Stimulated activated CD8-positive, alpha-beta memory T cell treated with anti-CD3 and anti-CD28 coated beads, Interleukin-2, amount 100 ng/mL, for 48 hours (primary cell): ENCODE results near the gene PRKCE.
"Not testable (repeated sequence)": the region's sequence is repeated elsewhere in the genome, so short reads cannot be mapped to it uniquely, and the experiment has no call there.

Experiments used
- DNase-seq, 2 donors: peaks; one replicate each; pipeline ENCODE4 v3.0.0-alpha.2; 2020; ENCODE audit warnings: low read depth in 2 of 2

Gene PRKCE

GRCh38 chr2:46188041-46188716 is 536.7 kb downstream of the PRKCE start:
- DNase-seq = no peak

DNA sequence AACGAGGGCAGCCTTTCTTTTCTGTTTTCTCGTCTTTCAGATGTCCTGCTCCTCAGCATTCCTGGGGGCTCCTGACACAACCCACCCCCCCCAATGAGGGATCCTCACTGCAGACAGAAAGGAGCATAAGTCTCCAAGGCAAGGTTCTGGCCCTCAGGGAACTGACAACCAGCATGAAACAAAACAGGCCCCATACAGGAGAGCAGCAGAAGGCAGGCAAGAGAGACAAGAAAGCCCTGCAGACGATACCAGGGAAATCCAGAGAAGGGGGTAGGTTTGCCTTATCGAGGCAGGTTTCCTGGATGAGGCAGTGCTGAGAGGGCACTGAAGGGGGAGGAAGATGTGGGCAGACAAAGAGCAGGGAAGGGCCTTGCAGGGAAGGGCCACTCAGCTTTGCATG is 541.9 kb downstream of the PRKCE start:
- no peak for DNase-seq

GRCh38 chr2:46193855-46194254 is 542.4 kb downstream of the PRKCE start:
- no peak for DNase-seq

- DNase-seq = no peak
Measured at GRCh38 chr2:46194856-46195255, 543.4 kb downstream of the PRKCE start.

GRCh38 chr2:46195819-46196218 is 544.3 kb downstream of the PRKCE start:
- no peak for DNase-seq

- no peak for DNase-seq
Measured at GRCh38 chr2:46196871-46197462, 545.5 kb downstream of the PRKCE start.

- DNase-seq = no peak
Measured at GRCh38 chr2:46197672-46198071, 546.2 kb downstream of the PRKCE start.

DNA sequence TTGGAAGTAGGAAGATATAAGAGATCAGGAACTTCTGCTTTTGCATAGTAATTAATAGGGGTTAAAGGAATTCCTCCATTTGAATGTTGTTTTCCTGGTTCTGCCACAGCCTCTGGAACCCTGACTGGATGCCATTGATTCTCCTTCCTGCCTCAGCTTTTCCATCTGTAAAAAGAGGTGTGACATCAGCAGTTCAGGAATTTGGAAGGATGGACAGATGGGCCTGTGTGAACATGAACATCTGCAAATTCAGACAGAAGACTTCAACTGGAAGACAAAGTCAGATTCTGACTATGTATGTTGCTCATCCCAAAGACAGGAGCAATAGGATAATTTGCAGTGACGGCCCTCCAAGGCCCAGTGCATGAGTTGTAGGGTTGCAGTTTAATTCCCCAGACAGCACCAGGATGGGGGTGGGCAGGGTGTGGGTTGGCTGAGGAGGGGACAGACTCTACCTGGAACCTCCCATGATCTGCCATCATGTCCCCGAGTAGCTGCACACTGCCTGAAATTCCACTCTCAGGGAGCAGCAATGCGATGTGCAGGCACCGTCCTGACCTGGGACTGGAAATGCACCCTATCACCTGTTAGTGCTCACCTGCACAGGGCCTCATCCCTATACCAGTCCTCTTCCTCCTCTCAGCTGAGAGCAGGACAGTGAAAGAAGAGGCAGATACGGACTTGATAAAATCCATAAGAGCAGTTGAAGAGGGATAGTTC is 546.8 kb downstream of the PRKCE start:
- no peak for DNase-seq

DNA sequence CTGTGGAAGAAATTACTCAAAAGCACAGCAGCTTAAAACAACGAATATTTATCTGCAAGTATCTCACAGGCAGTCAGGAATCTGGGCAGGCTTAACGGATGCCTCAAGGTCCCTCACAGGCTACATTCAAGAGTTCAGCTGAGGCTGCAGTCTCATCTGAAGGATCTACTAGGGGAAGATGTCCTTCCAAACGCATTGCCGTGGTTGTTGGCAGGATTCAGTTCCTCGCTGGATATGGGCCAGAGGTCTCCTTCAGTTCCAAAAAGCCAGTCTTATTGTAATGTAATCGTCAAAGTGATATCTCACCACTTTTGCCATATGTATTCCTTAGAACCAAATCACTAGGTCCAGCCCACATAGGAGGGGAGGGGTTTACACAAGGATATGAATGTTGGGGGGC is 547.5 kb downstream of the PRKCE start:
- DNase-seq = no peak

- no peak for DNase-seq
Measured at GRCh38 chr2:46200100-46200690, 548.7 kb downstream of the PRKCE start.

GRCh38 chr2:46200861-46201605 is 549.6 kb downstream of the PRKCE start:
- DNase-seq = no peak

GRCh38 chr2:46202453-46202852 is 551.0 kb downstream of the PRKCE start:
- DNase-seq = no peak

DNA sequence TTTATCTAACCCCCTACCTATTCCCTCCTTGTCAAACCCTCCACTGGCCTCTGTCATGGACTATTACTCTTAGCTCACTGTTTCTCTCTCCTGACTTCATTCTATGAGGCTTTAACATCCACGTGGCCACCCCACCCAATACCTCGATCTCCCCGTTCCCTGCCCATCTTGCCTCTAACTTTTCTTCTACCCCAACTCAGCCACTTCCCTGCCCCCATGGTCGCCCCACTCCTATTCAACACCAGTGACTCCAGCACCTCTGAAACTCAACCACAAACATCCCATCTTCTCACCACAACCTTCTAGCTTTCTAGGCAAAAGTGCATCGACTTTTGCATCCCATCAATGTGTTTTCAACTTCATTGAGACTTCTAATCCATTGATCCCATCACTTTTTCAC is 551.5 kb downstream of the PRKCE start:
- no peak for DNase-seq

- DNase-seq = not testable (repeated sequence)
Measured at GRCh38 chr2:46203636-46204035, 552.2 kb downstream of the PRKCE start.

- DNase-seq = no peak
Measured at GRCh38 chr2:46207591-46207990, 556.1 kb downstream of the PRKCE start.

- no peak for DNase-seq
Measured at GRCh38 chr2:46208766-46209165, 557.3 kb downstream of the PRKCE start.

GRCh38 chr2:46210063-46210462 is 558.6 kb downstream of the PRKCE start:
- no peak for DNase-seq

DNA sequence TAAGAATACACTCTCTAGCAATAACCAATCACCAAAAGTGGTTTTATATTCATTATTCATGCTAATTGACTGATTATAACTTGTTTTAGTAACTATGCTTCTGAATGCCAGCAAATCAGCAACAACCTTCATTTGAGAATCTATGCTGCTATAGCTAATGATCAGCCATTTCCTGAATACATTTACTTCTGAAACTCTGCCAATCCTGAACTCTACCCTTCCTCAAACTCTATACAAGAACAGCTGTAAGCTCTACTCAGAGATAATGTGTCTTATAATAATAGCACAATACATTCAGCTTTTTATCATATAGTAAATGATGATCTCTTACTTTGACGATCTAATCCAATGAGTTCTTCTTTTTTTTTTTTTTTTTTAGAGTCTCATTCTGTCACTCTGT is 560.0 kb downstream of the PRKCE start:
- no peak for DNase-seq

DNA sequence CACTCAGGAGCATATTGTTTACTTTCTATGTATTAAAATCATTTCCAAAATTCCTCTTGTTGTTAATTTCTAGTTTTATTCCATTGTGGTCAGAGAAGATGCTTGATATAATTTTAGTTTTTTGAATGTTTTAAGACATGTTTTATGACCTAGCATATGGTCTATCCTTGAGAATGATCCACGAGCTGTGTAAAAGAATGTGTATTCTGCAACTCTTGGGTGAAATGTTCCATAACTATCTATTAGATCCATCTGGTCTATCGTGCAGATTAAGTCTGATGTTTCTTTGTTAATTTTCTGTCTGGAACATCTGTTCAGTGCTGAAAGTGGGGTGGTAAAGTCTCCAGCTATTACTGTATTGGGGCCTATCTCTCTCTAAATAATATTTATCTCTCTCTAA is 562.4 kb downstream of the PRKCE start:
- DNase-seq = no peak

GRCh38 chr2:46216213-46216612 is 564.7 kb downstream of the PRKCE start:
- DNase-seq = no peak

GRCh38 chr2:46223514-46223913 is 572.0 kb downstream of the PRKCE start:
- not testable (repeated sequence) for DNase-seq

DNA sequence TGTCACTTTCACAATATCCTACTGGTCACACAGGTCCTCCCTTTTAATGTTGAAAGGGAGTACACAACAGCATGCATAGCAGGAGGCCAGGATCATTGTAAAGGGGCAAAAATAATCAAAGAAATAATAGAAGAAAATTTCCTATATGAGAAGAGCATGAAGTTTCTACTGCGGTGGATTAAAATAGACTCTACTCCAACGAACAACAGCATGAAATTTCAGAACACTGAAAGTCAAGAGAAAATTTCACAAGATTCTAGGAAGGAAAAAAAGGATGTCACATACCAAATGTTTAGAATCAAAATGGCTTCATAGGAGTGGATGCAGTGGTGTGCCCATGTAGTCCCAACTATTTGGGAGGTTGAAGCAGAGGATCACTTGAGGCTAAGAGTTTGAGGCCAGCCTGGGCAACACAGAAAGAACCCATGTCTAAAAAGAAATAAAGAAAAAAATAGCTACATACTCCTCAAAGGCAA is 573.7 kb downstream of the PRKCE start:
- no peak for DNase-seq
